ENCODE data around the gene HAUS3.

DNA sequence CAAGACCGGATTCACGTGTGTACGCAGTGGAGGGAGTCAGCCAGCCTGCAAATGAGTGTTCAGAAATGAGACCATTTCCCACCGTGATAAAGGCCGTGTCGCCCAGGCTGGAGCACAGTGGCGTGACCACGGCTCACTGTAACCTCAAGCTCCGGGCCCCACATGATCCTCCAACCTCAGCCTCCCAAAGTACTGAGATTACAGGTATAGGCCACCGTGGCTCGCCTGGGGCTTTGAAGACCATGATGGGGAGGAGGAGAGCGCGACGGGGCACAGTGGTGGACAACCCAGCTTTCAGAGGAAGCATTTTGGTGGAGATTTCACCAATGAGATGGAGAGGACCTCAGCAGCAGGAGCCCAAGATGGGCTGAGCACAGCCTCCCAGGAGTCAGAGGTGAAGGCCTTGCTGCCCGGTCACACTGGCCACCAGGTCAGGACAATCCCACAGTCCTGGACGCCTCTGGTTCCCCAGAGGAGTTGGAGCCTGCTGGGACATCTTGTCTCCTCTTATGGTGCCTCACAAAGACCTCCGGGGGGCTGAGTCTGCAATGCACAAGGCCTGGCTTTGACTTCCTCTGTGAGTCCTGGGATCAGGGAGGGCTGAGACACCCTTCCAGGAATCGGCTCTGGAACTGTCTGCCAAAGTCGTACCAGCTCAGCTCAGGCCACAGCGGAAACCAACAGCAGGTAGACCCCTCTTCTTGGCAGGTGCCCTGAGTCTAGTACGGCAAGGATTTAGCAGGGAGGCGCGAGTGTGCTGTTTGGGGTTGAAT lies 42.4 kb upstream of the HAUS3 start:
- TF ChIP-seq, protein P1, sequence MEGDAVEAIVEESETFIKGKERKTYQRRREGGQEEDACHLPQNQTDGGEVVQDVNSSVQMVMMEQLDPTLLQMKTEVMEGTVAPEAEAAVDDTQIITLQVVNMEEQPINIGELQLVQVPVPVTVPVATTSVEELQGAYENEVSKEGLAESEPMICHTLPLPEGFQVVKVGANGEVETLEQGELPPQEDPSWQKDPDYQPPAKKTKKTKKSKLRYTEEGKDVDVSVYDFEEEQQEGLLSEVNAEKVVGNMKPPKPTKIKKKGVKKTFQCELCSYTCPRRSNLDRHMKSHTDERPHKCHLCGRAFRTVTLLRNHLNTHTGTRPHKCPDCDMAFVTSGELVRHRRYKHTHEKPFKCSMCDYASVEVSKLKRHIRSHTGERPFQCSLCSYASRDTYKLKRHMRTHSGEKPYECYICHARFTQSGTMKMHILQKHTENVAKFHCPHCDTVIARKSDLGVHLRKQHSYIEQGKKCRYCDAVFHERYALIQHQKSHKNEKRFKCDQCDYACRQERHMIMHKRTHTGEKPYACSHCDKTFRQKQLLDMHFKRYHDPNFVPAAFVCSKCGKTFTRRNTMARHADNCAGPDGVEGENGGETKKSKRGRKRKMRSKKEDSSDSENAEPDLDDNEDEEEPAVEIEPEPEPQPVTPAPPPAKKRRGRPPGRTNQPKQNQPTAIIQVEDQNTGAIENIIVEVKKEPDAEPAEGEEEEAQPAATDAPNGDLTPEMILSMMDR (IDR thresholded peaks at IDR 0.05; ENCODE audit: insufficient read depth, low read length, poor library complexity, severe bottlenecking) = no peak
- TF ChIP-seq EZH2phosphoT487 (conservative IDR thresholded peaks at IDR 0.05; ENCODE audit: low read length) = no peak
